Motor neuron (in vitro differentiated cells): ENCODE results near the gene U2AF1L4. TPM values are rescaled to one million over a fixed set of nuclear protein-coding genes. Genes with fewer than 3 reads are reported as not detected.
"Not testable (repeated sequence)": the region's sequence is repeated elsewhere in the genome, so short reads cannot be mapped to it uniquely, and the experiment has no call there.

Source experiments
- ATAC-seq, 8 experiments: fragments of 200-7000 bp; cut with Tn5 transposase; replicated peaks in 6 of 8; 2 replicates each; pipeline ENCODE4 v1.8.0; 2021; ENCODE audit warnings: mild to moderate bottlenecking in 8 of 8, moderate library complexity in 8 of 8
- H3K27ac ChIP-seq, 2 donors: fragments of 250-450 bp; sonication (Bioruptor Pico); 2 replicates each; pipeline ENCODE4 v1.9.0; 2021; ENCODE audit warnings: antibody characterized with exemption in 2 of 2, mild to moderate bottlenecking in 2 of 2, moderate library complexity in 1 of 2
- H3K4me1 ChIP-seq, 2 donors: fragments of 250-450 bp; sonication (Bioruptor Pico); replicated peaks in 1 of 2; 2 replicates each; pipeline ENCODE4 v1.6.1; 2021; ENCODE audit warnings: antibody characterized with exemption in 2 of 2, mild to moderate bottlenecking in 2 of 2, moderate library complexity in 1 of 2
- H3K4me3 ChIP-seq, 5 donors: fragments of 250-450 bp; sonication (Bioruptor Pico); 2 replicates each; pipeline ENCODE4 v1.9.0; 2021; ENCODE audit warnings: antibody characterized with exemption in 5 of 5, mild to moderate bottlenecking in 5 of 5, moderate library complexity in 4 of 5
- WGBS, 10 experiments: fragments of 450-650 bp; shearing (Covaris generic); methylation state at CpG; one replicate each; pipeline ENCODE4 v1.0.0; 2022; 5-methylcytosine and 5-hydroxymethylcytosine counted together
- in situ Hi-C, 9 experiments: fragments of 400-800 bp; cut with MboI; loops; one replicate each; pipeline ENCODE4 v1.15.0; 2021; ENCODE audit warnings: low sequenced_read_pairs in 9 of 9, low pct_unique_long_range_greater_than_20kb in 2 of 9; ENCODE audit not compliant: unreplicated experiment in 9 of 9
- total RNA-seq, 8 experiments: library from RNA; unstranded; fragments of 300-600 nt; gene quantifications; 2 replicates each; pipeline versions ENCODE4 v1.2.3 to v1.2.4, GENCODE V29; 2022

The U2AF1L4 gene
- total RNA-seq, 8 experiments from 2014 or later: 14.0 to 33.1 (median 18.9) TPM

- no peak for ATAC-seq
- Histone ChIP-seq H3K4me3 (no peak overlapping the region), H3K27ac (no peak overlapping the region), H3K4me1 (no peaks in the 10 kb centered on the region)
- in situ Hi-C loops: no loop called here
- WGBS, 10 experiments: 80 to 100% (median 93%) methylated on average over 1 to 12 of the region's 18 CpGs; no CpG with 5 or more reads in 3 of the 10 experiments
Measured at GRCh38 chr19:35730326-35730725, 14.9 kb downstream of the U2AF1L4 start.

- 40 to 92% methylated on average over 1 to 2 of the region's 11 CpGs; no CpG with 5 or more reads in 8 of the 10 experiments for WGBS, 10 experiments
- in situ Hi-C loops: no loop called here
- Histone ChIP-seq H3K27ac (no peak overlapping the region), H3K4me1 (no peaks in the 10 kb centered on the region), H3K4me3 (no peak overlapping the region)
- no peak for ATAC-seq
Measured at GRCh38 chr19:35729763-35730162, 15.5 kb downstream of the U2AF1L4 start.

GRCh38 chr19:35729021-35729420 lies 16.2 kb downstream of the U2AF1L4 start:
- in situ Hi-C loops: no loop called here
- H3K4me1 ChIP-seq: no peaks in the 10 kb centered on the region
- no peak for ATAC-seq
- no peak overlapping the region for H3K4me3 ChIP-seq
- H3K27ac ChIP-seq: no peak overlapping the region
- WGBS, 10 experiments: 80 to 100% (median 95%) methylated on average over 1 to 12 of the region's 18 CpGs; no CpG with 5 or more reads in 4 of the 10 experiments

GRCh38 chr19:35727956-35728706 lies 17.1 kb downstream of the U2AF1L4 start:
- no peak for ATAC-seq
- Histone ChIP-seq H3K4me3 (no peak overlapping the region), H3K27ac (no peak overlapping the region), H3K4me1 (no peaks in the 10 kb centered on the region)
- 80 to 100% (median 97%) methylated on average over 1 to 10 of the region's 19 CpGs; no CpG with 5 or more reads in 6 of the 10 experiments for whole genome bisulfite sequencing, 10 experiments
- in situ Hi-C loops: no loop called here

GRCh38 chr19:35727053-35727955 lies 17.9 kb downstream of the U2AF1L4 start:
- no peaks in the 10 kb centered on the region for H3K4me1 ChIP-seq
- in situ Hi-C loops: no loop called here
- ATAC-seq: peak in 2 of 8 experiments; percentile 9 to 14
- no peak overlapping the region for H3K4me3 ChIP-seq
- H3K27ac ChIP-seq: no peak overlapping the region
- WGBS, 10 experiments: 82 to 100% (median 93%) methylated on average over 1 to 12 of the region's 25 CpGs; no CpG with 5 or more reads in 5 of the 10 experiments

- H3K4me1 ChIP-seq: no peaks in the 10 kb centered on the region
- 93 to 100% (median 97%) methylated on average over 1 to 6 of the region's 23 CpGs; no CpG with 5 or more reads in 5 of the 10 experiments for WGBS, 10 experiments
- ATAC-seq: no peak
- in situ Hi-C loops: no loop called here
- H3K27ac ChIP-seq: no peak overlapping the region
- H3K4me3 ChIP-seq: no peak overlapping the region
Measured at GRCh38 chr19:35725216-35725861, 19.9 kb downstream of the U2AF1L4 start.

- H3K27ac ChIP-seq: no peak overlapping the region
Measured at GRCh38 chr19:35724560-35724959, 20.7 kb downstream of the U2AF1L4 start.

GRCh38 chr19:35724132-35724531 lies 21.1 kb downstream of the U2AF1L4 start:
- H3K4me3 ChIP-seq, H3K4me1 ChIP-seq, in situ Hi-C loops, ATAC-seq, H3K27ac ChIP-seq: not testable (repeated sequence)
- WGBS, 10 experiments: 89 to 94% methylated on average over 3 to 5 of the region's 7 CpGs; no CpG with 5 or more reads in 8 of the 10 experiments

More at GRCh38 chr19:35724560-35724959, 20.7 kb downstream of the U2AF1L4 start:
- Histone ChIP-seq H3K4me1 (peaks cover 0 to 1% of the 10 kb centered on the region in 2 donors), H3K4me3 (no peak overlapping the region)
- WGBS, 10 experiments: 80 to 100% (median 93%) methylated on average over 2 to 4 of the region's 12 CpGs; no CpG with 5 or more reads in 7 of the 10 experiments
- ATAC-seq: no peak
- in situ Hi-C loops: no loop called here

- H3K27ac ChIP-seq: no peak overlapping the region
- ATAC-seq: no peak
- H3K4me1 ChIP-seq: peaks cover 6 to 8% of the 10 kb centered on the region in 2 donors
- no peak overlapping the region for H3K4me3 ChIP-seq
- in situ Hi-C loops: no loop called here
- 88 to 100% (median 96%) methylated on average over 1 to 18 of the region's 24 CpGs; no CpG with 5 or more reads in 4 of the 10 experiments for WGBS, 10 experiments
Measured at GRCh38 chr19:35723671-35724070, 21.5 kb downstream of the U2AF1L4 start.

- H3K4me3 ChIP-seq: no peak overlapping the region
- 90 to 100% (median 100%) methylated on average over 1 to 8 of the region's 16 CpGs; no CpG with 5 or more reads in 5 of the 10 experiments for WGBS, 10 experiments
- H3K27ac ChIP-seq: no peak overlapping the region
- in situ Hi-C loops: no loop called here
- H3K4me1 ChIP-seq: peaks cover 6 to 8% of the 10 kb centered on the region in 2 donors
- no peak for ATAC-seq
Measured at GRCh38 chr19:35722897-35723296, 22.3 kb downstream of the U2AF1L4 start.

- in situ Hi-C loops: no loop called here
- no peak overlapping the region for H3K27ac ChIP-seq
- ATAC-seq: no peak
- H3K4me1 ChIP-seq: peaks cover 6 to 8% of the 10 kb centered on the region in 2 donors
- H3K4me3 ChIP-seq: no peak overlapping the region
- 78 to 100% (median 90%) methylated on average over 1 to 8 of the region's 14 CpGs; no CpG with 5 or more reads in 7 of the 10 experiments for WGBS, 10 experiments
Measured at GRCh38 chr19:35722461-35722860, 22.8 kb downstream of the U2AF1L4 start.

- no peak for ATAC-seq
- 84 to 100% (median 97%) methylated on average over 1 to 9 of the region's 16 CpGs; no CpG with 5 or more reads in 4 of the 10 experiments for WGBS, 10 experiments
- in situ Hi-C loops: no loop called here
- no peak overlapping the region for H3K27ac ChIP-seq
- no peak overlapping the region for H3K4me3 ChIP-seq
- H3K4me1 ChIP-seq: peaks cover 6 to 8% of the 10 kb centered on the region in 2 donors
Measured at GRCh38 chr19:35721374-35721773, 23.8 kb downstream of the U2AF1L4 start.
